Mucosa of descending colon (tissue), 3 donors: ENCODE measurements around the gene AVEN. TPM values are rescaled to one million over a fixed set of nuclear protein-coding genes. Genes with fewer than 3 reads are reported as not detected.

ENCODE experiments used
- ATAC-seq: fragments of 200-7000 bp; cut with Tn5 transposase; one replicate; pipeline ENCODE4 v1.9.1; 2020; ENCODE audit warnings: mild to moderate bottlenecking, moderate library complexity
- DNase-seq, 3 donors: peaks; one replicate each; pipeline ENCODE4 v3.0.0-alpha.2; 2020
- H3K36me3 ChIP-seq: fragments of 200-600 bp; one replicate; pipeline ENCODE4 v1.8.0; 2021; ENCODE audit warnings: low read depth, mild to moderate bottlenecking
- H3K4me1 ChIP-seq: fragments of 200-600 bp; one replicate; pipeline ENCODE4 v1.8.0; 2021; ENCODE audit warnings: low read depth, mild to moderate bottlenecking
- H3K4me3 ChIP-seq: fragments of 200-600 bp; one replicate; pipeline ENCODE4 v1.8.0; 2021; ENCODE audit warnings: mild to moderate bottlenecking
- H3K9me3 ChIP-seq: fragments of 200-600 bp; one replicate; pipeline ENCODE4 v1.8.0; 2021; ENCODE audit warnings: mild to moderate bottlenecking
- CTCF ChIP-seq: fragments of 200-600 bp; IDR thresholded peaks from one replicate; pipeline ENCODE4 v1.8.0; 2022; ENCODE audit warnings: antibody characterized with exemption, mild to moderate bottlenecking
- intact Hi-C, 2 donors: fragments of 100-400 bp; cut with DNase I in 1 of 2; cut with micrococcal nuclease in 1 of 2; formaldehyde crosslinking; loops; one replicate each; pipeline versions ENCODE4 v1.11.0 to v1.11.1; 2022; cut with DNase I, micrococcal nuclease
- total RNA-seq, 3 donors: library from RNA; stranded (reverse); fragmentation: NEBNext Ultra II Directional in 2 of 3; extraction: Animal tissue kit (Norgen Biotek cat#: 25700) in 2 of 3; gene quantifications; one replicate each; pipeline versions ENCODE4 v1.2.1 to v1.2.4, GENCODE V29; 2021 to 2023
- donor health status: DM: no; HTN: no; CAD: no; lungs with moderate emphysema.
- donor health status: DM: no; HTN: no; CAD: no.
- donor health status: DM: no; HTN: yes; CAD: no.

The AVEN gene
- total RNA-seq, 3 donors from 2014 or later = 9.5 to 16.3 (median 11.9) TPM

GRCh38 chr15:34076785-34077184, 37.8 kb upstream of the AVEN start:
- H3K4me3 ChIP-seq = no peak overlapping the region
- no peak for TF ChIP-seq CTCF
- DNase-seq (no peak), ATAC-seq (no peak)
- H3K9me3 ChIP-seq = no peaks in the 10 kb centered on the region
- no peaks in the 10 kb centered on the region for H3K36me3 ChIP-seq
- H3K4me1 ChIP-seq = peaks cover 3% of the 10 kb centered on the region
- intact Hi-C loops = no loop called here

DNA sequence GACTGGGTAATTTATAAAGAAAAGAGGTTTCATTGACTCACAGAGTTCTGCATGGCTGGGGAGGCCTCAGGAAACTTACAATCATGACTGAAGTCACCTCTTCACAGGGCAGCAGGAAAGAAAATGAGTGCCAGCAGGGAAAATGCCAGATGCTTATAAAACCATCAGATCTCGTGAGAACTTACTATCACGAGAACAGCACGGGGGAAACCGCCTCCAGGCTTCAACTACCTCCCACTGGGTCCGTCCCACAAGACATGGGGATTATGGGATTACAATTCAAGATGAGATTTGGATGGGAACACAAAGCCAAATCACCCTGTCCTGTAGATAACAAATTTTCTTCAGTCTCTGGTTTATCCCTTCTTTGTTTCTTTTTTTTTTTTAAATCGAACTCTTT, 31.0 kb upstream of the AVEN start:
- H3K4me1 ChIP-seq = no peaks in the 10 kb centered on the region
- intact Hi-C loops = no loop called here
- ATAC-seq = no peak
- no peak overlapping the region for H3K4me3 ChIP-seq
- no peak for TF ChIP-seq CTCF
- no peak for DNase-seq
- H3K9me3 ChIP-seq = no peaks in the 10 kb centered on the region
- H3K36me3 ChIP-seq = no peaks in the 10 kb centered on the region

DNA sequence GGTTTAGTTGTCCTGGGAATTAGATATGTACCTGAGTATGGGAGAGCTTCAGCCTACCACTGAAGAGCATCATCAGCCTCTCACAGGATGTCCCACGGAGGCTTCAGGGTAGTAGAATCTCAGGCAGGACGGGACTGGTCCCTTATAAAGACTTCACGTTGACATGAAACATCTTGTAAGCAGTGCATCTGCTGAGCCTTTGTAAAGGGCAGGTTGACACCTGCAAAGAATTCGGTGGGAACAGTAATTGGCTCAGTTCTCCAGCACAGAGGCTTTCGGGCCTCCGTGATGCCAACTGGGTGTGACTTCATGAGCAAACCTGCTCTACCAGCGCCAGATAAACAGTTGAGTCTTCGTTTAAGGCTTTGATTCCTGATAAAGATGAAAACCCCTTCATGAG, 26.9 kb upstream of the AVEN start:
- Histone ChIP-seq H3K9me3 (no peaks in the 10 kb centered on the region), H3K4me3 (no peak overlapping the region), H3K36me3 (no peaks in the 10 kb centered on the region), H3K4me1 (no peaks in the 10 kb centered on the region)
- no peak for ATAC-seq
- intact Hi-C loops = loop anchor here in 1 of 2 donors (10.0 kb wide), 1 partner anchor 149 kb away; the partner anchor contains the start of gene KATNBL1
- DNase-seq = no peak
- no peak for TF ChIP-seq CTCF

- Histone ChIP-seq H3K36me3 (no peaks in the 10 kb centered on the region), H3K4me3 (no peak overlapping the region), H3K4me1 (no peaks in the 10 kb centered on the region), H3K9me3 (no peaks in the 10 kb centered on the region)
- intact Hi-C loops = loop anchor here in 1 of 2 donors (10.0 kb wide), 1 partner anchor 150 kb away; the partner anchor contains the start of gene KATNBL1
- no peak for DNase-seq
- TF ChIP-seq CTCF = no peak
- no peak for ATAC-seq
Measured at GRCh38 chr15:34065261-34065660, 26.3 kb upstream of the AVEN start.

GRCh38 chr15:34064438-34064837, 25.4 kb upstream of the AVEN start:
- H3K9me3 ChIP-seq = no peaks in the 10 kb centered on the region
- DNase-seq (no peak), ATAC-seq (no peak)
- H3K36me3 ChIP-seq = no peaks in the 10 kb centered on the region
- no peaks in the 10 kb centered on the region for H3K4me1 ChIP-seq
- intact Hi-C loops = loop anchor here (5.0 to 10.0 kb wide), 2 partner anchors 148 to 150 kb away; partner anchors contain the start of gene KATNBL1 (in 2 of the 2)
- no peak overlapping the region for H3K4me3 ChIP-seq
- TF ChIP-seq CTCF = no peak

- DNase-seq (no peak), ATAC-seq (no peak)
- Histone ChIP-seq H3K9me3 (no peaks in the 10 kb centered on the region), H3K4me3 (no peak overlapping the region), H3K4me1 (no peaks in the 10 kb centered on the region), H3K36me3 (no peaks in the 10 kb centered on the region)
- intact Hi-C loops = loop anchor here (5.0 to 10.0 kb wide), 2 partner anchors 152 to 155 kb away; partner anchors contain the start of gene KATNBL1 (in 2 of the 2)
- no peak for TF ChIP-seq CTCF
Measured at GRCh38 chr15:34059946-34060345, 20.9 kb upstream of the AVEN start.
